Ascending aorta (tissue), 2 donors: ENCODE measurements around the gene ADGRF3. TPM values are rescaled to one million over a fixed set of nuclear protein-coding genes. Genes with fewer than 3 reads are reported as not detected.

ENCODE experiments used
- DNase-seq, 2 donors: peaks; one replicate each; pipeline ENCODE4 v3.0.0-alpha.2; 2019; ENCODE audit warnings: low spot score in 2 of 2
- H3K27ac ChIP-seq, 2 donors: fragments of 200-600 bp; sonication (generic); one replicate each; pipeline ENCODE4 v1.5.1; 2016 to 2017; ENCODE audit warnings: mild to moderate bottlenecking in 1 of 2
- H3K27me3 ChIP-seq: fragments of 200-600 bp; sonication (generic); one replicate; pipeline ENCODE4 v1.5.1; 2017
- H3K36me3 ChIP-seq, 2 donors: fragments of 200-600 bp; sonication (generic); one replicate each; pipeline ENCODE4 v1.5.1; 2016
- H3K4me1 ChIP-seq, 2 donors: fragments of 200-600 bp; sonication (generic); one replicate each; pipeline ENCODE4 v1.5.1; 2016 to 2017; ENCODE audit warnings: mild to moderate bottlenecking in 1 of 2
- H3K4me3 ChIP-seq, 2 donors: fragments of 200-600 bp; sonication (generic); one replicate each; pipeline ENCODE4 v1.5.1; 2016 to 2017; ENCODE audit warnings: mild to moderate bottlenecking in 1 of 2
- H3K9me3 ChIP-seq, 2 donors: fragments of 200-600 bp; sonication (generic); one replicate each; pipeline ENCODE4 v1.5.1; 2016
- CTCF ChIP-seq, 3 experiments: fragments of 200-600 bp in 2 of 3; fragments of 450-650 bp in 1 of 3; sonication (generic) in 2 of 3; IDR thresholded peaks; one replicate each; pipeline ENCODE4 v1.5.1; 2016 to 2019; ENCODE audit warnings: antibody characterized with exemption in 3 of 3, mild to moderate bottlenecking in 1 of 3, moderate library complexity in 1 of 3
- intact Hi-C: fragments of 100-400 bp; cut with DNase I; formaldehyde crosslinking; loops from one replicate; pipeline ENCODE4 v1.15.1; 2023
- total RNA-seq: library from RNA; depleted of rRNA; stranded (reverse); fragments of >200 nt; gene quantifications from one replicate; pipeline ENCODE4 v1.1.0, GENCODE V29; 2016

The ADGRF3 gene
- total RNA-seq, 1 donor from 2014 or later = not detected

DNA sequence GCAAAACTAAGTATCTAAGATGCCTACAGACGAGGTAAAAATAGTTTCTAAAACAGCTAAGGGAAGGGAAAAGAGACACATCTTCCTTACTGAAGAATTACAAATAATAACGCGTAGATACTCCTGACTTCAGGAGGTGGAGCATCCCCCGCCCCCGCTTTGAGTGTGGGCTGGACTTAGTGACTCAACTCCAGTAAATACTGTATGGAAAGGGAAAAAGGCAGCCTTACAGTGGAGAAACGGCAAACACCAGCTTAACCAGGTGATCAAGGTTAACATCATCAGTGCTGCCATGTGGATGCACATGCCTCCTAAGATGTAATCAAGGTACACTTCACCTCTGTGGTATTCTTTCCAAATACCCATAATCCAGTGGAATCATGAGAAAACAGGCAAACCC lies 53.9 kb downstream of the ADGRF3 start:
- intact Hi-C loops = no loop called here
- DNase-seq = no peak
- no peak overlapping the region for H3K27ac ChIP-seq
- no peak for TF ChIP-seq CTCF (IDR thresholded peaks at IDR 0.05)
- H3K9me3 ChIP-seq = no peaks in the 10 kb centered on the region
- H3K4me1 ChIP-seq = no peaks in the 10 kb centered on the region
- H3K4me3 ChIP-seq = no peak overlapping the region
- no peaks in the 10 kb centered on the region for H3K27me3 ChIP-seq
- peaks cover 5 to 7% of the 10 kb centered on the region in 2 donors for H3K36me3 ChIP-seq

DNA sequence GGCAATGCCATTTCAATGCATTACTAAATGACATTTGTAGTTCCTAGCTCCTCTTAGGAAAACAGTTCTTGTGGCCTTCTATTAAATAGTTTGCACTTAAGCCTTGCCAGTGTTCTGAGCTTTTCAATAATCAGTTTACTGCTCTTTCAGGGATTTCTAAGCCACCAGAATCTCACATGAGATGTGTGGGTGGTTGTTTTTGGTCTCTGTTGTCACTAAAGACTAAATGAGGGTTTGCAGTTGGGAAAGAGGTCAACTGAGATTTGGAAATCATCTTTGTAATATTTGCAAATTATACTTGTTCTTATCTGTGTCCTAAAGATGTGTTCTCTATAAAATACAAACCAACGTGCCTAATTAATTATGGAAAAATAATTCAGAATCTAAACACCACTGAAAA lies 56.6 kb downstream of the ADGRF3 start:
- Histone ChIP-seq H3K4me3 (no peak overlapping the region), H3K36me3 (peaks cover 21 to 27% of the 10 kb centered on the region in 2 donors), H3K4me1 (no peaks in the 10 kb centered on the region), H3K27me3 (no peaks in the 10 kb centered on the region), H3K9me3 (no peaks in the 10 kb centered on the region), H3K27ac (no peak overlapping the region)
- no peak for DNase-seq
- intact Hi-C loops = no loop called here
- no peak for TF ChIP-seq CTCF (IDR thresholded peaks at IDR 0.05)

DNA sequence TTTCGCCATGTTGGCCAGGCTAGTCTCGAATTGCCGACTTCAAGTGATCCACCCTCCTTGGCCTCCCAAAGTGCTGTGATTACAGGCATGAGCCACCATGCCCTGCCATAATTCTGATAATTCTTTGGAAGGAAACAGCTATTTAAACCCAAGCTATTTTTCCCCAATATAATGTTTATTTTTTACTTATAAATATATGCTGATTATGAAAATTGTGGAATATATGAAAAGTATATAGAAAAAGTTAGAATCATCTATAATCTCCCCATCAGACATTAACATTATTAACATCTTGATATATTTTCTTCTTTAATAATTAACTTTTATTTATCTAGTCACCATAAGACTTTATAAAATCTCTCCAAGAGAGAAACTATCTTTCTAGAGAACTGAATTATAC lies 60.7 kb downstream of the ADGRF3 start:
- DNase-seq = no peak
- no peak for TF ChIP-seq CTCF (IDR thresholded peaks at IDR 0.05)
- no peak overlapping the region for H3K27ac ChIP-seq
- intact Hi-C loops = no loop called here
- H3K9me3 ChIP-seq = no peaks in the 10 kb centered on the region
- no peak overlapping the region for H3K4me3 ChIP-seq
- peaks cover 53 to 66% of the 10 kb centered on the region in 2 donors for H3K36me3 ChIP-seq
- no peaks in the 10 kb centered on the region for H3K4me1 ChIP-seq
- no peaks in the 10 kb centered on the region for H3K27me3 ChIP-seq

DNA sequence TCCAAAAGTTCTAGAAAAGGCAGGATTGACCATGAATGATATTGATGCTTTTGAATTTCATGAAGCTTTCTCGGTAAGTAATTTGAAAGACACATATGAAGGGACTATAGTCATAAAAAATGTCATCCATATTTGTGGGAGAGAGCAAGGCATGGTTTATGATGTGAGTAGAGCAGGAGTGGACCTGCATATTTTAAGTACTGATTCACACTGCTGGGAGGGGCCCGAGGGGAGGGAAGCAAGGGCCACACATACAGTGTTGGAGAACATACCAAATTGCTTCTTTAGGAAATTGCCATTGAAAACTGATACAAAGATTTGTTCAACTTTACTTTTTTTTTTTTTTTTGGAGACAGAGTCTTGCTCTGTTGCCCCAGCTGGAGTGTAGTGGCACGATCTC lies 62.5 kb downstream of the ADGRF3 start:
- Histone ChIP-seq H3K9me3 (no peaks in the 10 kb centered on the region), H3K4me1 (no peaks in the 10 kb centered on the region), H3K27ac (no peak overlapping the region), H3K27me3 (no peaks in the 10 kb centered on the region), H3K36me3 (peaks cover 62 to 82% of the 10 kb centered on the region in 2 donors), H3K4me3 (no peak overlapping the region)
- no peak for TF ChIP-seq CTCF (IDR thresholded peaks at IDR 0.05)
- intact Hi-C loops = no loop called here
- no peak for DNase-seq

DNA sequence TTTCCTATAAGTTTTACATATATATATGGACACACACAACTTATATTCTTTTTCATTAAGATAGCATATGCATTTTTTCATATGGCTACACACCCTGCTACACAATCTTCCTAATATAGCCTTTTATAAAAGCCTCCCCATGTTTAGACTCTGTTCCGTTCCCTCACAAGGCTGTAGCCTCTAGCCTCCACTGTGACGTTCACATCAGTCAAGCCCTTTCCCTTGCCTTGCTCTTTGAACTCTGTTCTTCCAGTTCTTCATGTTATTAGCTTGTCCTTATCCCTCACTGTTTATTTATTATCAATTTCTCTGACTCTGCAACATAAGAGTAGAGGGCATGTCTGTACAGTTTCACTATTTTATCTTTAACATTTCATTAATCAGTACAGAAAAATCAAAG lies 63.0 kb downstream of the ADGRF3 start:
- intact Hi-C loops = no loop called here
- H3K27me3 ChIP-seq = no peaks in the 10 kb centered on the region
- H3K36me3 ChIP-seq = peaks cover 68 to 88% of the 10 kb centered on the region in 2 donors
- H3K27ac ChIP-seq = no peak overlapping the region
- H3K4me3 ChIP-seq = no peak overlapping the region
- TF ChIP-seq CTCF (IDR thresholded peaks at IDR 0.05) = no peak
- DNase-seq = no peak
- no peaks in the 10 kb centered on the region for H3K4me1 ChIP-seq
- H3K9me3 ChIP-seq = no peaks in the 10 kb centered on the region

- no peak for DNase-seq
- H3K4me3 ChIP-seq = no peak overlapping the region
- TF ChIP-seq CTCF (IDR thresholded peaks at IDR 0.05) = no peak
- H3K27me3 ChIP-seq = no peaks in the 10 kb centered on the region
- intact Hi-C loops = no loop called here
- H3K27ac ChIP-seq = no peak overlapping the region
- no peaks in the 10 kb centered on the region for H3K4me1 ChIP-seq
- H3K9me3 ChIP-seq = no peaks in the 10 kb centered on the region
- H3K36me3 ChIP-seq = peaks cover 71 to 89% of the 10 kb centered on the region in 2 donors
These were observed 65.4 kb downstream of the ADGRF3 start for GRCh38 chr2:26281226-26281625.
